Prostate gland (tissue), 2 donors: ENCODE results near the gene MAML2. TPM values are rescaled to one million over a fixed set of nuclear protein-coding genes. Genes with fewer than 3 reads are reported as not detected.

ENCODE experiments used
- DNase-seq: peaks from one replicate; pipeline ENCODE4 v3.0.0-alpha.2; 2019; ENCODE audit warnings: low spot score
- H3K27ac ChIP-seq, 2 donors: fragments of 200-600 bp; sonication (generic); 2 replicates each; pipeline ENCODE4 v1.5.1; 2017 to 2019
- H3K27me3 ChIP-seq: fragments of 200-600 bp; sonication (generic); replicated peaks from 2 replicates; pipeline ENCODE4 v1.5.1; 2019; ENCODE audit not compliant: insufficient read depth
- H3K36me3 ChIP-seq, 2 donors: fragments of 200-600 bp; sonication (generic); 1 replicate in 1 of 2; 2 replicates in 1 of 2; pipeline versions ENCODE4 v1.5.1 to v1.8.1; 2017 to 2019
- H3K4me1 ChIP-seq: fragments of 200-600 bp; sonication (generic); replicated peaks from 2 replicates; pipeline ENCODE4 v1.5.1; 2019
- H3K4me3 ChIP-seq, 2 donors: fragments of 200-600 bp; sonication (generic); 2 replicates each; pipeline ENCODE4 v1.5.1; 2017 to 2019
- H3K9me3 ChIP-seq: fragments of 200-600 bp; sonication (generic); 2 replicates; pipeline ENCODE4 v1.5.1; 2017
- CTCF ChIP-seq, 4 experiments: fragments of 200-600 bp in 2 of 4; fragments of 450-650 bp in 2 of 4; sonication (generic) in 2 of 4; IDR thresholded peaks; 1 replicate in 3 of 4; 2 replicates in 1 of 4; pipeline ENCODE4 v1.5.1; 2016 to 2019; ENCODE audit warnings: antibody characterized with exemption in 4 of 4, mild to moderate bottlenecking in 2 of 4, moderate library complexity in 2 of 4
- POLR2A ChIP-seq: fragments of 450-650 bp; IDR thresholded peaks from one replicate; pipeline ENCODE4 v1.6.1; 2016; ENCODE audit warnings: antibody characterized with exemption, mild to moderate bottlenecking
- POLR2AphosphoS5 ChIP-seq: sonication (generic); formaldehyde crosslinking; IDR thresholded peaks from one replicate; pipeline ENCODE4 v1.6.1; 2017; ENCODE audit warnings: antibody characterized with exemption
- WGBS: methylation state at CpG from one replicate; pipeline ENCODE4 v1.1.5; 2018; 5-methylcytosine and 5-hydroxymethylcytosine counted together
- intact Hi-C: fragments of 100-400 bp; cut with DNase I; formaldehyde crosslinking; loops from one replicate; pipeline ENCODE4 v1.14.2; 2022
- total RNA-seq, 2 donors: library from RNA; depleted of rRNA; stranded (reverse); fragments of >200 nt; gene quantifications; one replicate each; pipeline ENCODE4 v1.1.0, GENCODE V29; 2016

MAML2 gene
- total RNA-seq, 2 donors from 2014 or later: 28.9 to 30.4 TPM

DNA sequence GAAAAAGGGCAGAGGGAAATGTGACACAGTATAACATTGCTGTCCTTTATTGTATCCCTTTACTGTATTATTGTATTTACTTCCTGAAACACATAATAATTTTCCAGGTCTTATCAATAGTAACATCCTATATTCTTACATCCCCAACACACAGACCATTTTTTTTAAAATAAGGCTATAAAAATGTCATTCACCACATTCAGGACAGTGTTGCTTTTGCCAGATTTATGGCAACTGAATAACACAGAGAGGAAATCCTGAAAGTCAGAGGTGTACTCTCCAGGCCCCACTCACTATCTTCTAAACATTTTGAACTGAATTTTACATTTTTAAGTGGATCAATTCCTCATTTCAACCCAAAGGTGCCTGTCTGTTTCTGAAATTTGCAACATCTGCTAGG lies 314.2 kb downstream of the MAML2 start:
- Histone ChIP-seq H3K36me3 (no peaks in the 10 kb centered on the region), H3K4me1 (no peaks in the 10 kb centered on the region), H3K9me3 (no peaks in the 10 kb centered on the region), H3K27ac (no peak overlapping the region), H3K27me3 (no peaks in the 10 kb centered on the region), H3K4me3 (no peak overlapping the region)
- intact Hi-C loops: no loop called here
- TF ChIP-seq CTCF (IDR thresholded peaks at IDR 0.05) (no peak), POLR2A (no peak), POLR2AphosphoS5 (no peak)
- no peak for DNase-seq

DNA sequence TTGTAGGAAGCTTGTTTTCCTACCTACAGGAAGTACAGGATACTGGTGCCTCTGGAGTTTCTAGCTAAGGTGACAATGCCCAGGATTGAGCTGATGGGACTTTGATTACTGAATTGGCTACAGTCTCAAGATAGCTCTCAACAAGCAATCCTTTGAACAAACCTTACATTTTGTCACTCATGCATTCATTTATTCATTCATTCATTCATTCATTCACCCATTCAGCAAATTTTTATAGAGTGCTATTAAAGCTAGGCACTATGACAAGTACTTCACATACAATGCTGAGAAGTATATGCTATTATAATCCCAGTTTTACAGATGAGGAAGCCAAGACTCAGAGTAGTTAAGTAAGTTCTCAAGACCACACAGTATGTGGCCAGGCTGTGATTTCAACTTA lies 316.0 kb downstream of the MAML2 start:
- TF ChIP-seq CTCF (IDR thresholded peaks at IDR 0.05): no peak
- no peak for TF ChIP-seq POLR2A
- TF ChIP-seq POLR2AphosphoS5: no peak
- no peaks in the 10 kb centered on the region for H3K36me3 ChIP-seq
- no peaks in the 10 kb centered on the region for H3K4me1 ChIP-seq
- intact Hi-C loops: no loop called here
- DNase-seq: no peak
- H3K9me3 ChIP-seq: no peaks in the 10 kb centered on the region
- no peak overlapping the region for H3K27ac ChIP-seq
- no peaks in the 10 kb centered on the region for H3K27me3 ChIP-seq
- H3K4me3 ChIP-seq: no peak overlapping the region

- Histone ChIP-seq H3K4me3 (no peak overlapping the region), H3K4me1 (no peaks in the 10 kb centered on the region), H3K9me3 (no peaks in the 10 kb centered on the region), H3K36me3 (no peaks in the 10 kb centered on the region), H3K27ac (no peak overlapping the region), H3K27me3 (no peaks in the 10 kb centered on the region)
- 74% methylated on average over 2 of the region's 2 CpGs for WGBS
- DNase-seq: no peak
- intact Hi-C loops: no loop called here
- TF ChIP-seq POLR2A (no peak), POLR2AphosphoS5 (no peak), CTCF (IDR thresholded peaks at IDR 0.05) (no peak)
Observed at GRCh38 chr11:96026310-96026709, 316.7 kb downstream of the MAML2 start.

DNA sequence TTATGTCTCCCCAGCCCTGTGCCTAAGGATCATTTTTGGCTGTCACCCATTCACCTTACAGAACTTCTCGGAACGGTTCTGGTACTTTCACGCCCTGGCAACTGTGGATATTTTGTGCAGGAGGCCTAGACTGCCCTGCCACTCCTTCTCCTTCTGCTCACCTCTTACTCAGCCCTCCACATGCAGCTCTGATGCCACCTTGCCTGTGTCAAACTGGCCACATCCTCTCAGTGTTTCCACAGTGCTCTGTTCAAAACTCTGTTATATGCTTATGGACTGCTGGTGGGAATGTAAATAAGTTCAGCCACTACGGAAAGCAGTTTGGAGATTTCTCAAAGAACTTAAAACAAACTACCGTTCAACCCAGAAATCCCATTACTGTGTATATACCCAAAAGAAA lies 318.3 kb downstream of the MAML2 start:
- Histone ChIP-seq H3K4me1 (no peaks in the 10 kb centered on the region), H3K27me3 (no peaks in the 10 kb centered on the region), H3K4me3 (no peak overlapping the region), H3K9me3 (no peaks in the 10 kb centered on the region), H3K27ac (no peak overlapping the region), H3K36me3 (no peaks in the 10 kb centered on the region)
- TF ChIP-seq POLR2A: no peak
- no peak for TF ChIP-seq CTCF (IDR thresholded peaks at IDR 0.05)
- no peak for TF ChIP-seq POLR2AphosphoS5
- WGBS: 96% methylated on average over 5 of the region's 5 CpGs
- intact Hi-C loops: no loop called here
- no peak for DNase-seq

DNA sequence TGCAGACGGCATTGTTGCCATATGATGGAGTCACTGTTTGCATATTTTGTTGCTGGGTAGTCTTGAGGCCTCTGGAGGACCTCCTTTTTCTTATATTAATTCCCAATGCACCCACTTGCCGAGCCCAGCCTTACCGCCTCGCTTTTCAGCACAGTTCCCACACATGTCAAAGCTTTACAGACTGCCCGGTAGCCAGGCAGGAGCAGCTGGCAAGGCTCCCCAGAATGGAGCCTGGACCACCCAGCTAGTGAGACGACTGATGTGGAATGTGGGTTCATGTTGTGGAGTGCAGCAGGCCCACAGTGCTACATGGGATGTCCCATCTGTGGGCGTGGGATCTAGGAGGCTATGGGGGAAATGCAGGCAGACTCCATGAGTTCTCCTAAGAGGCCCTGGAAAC lies 319.7 kb downstream of the MAML2 start:
- Histone ChIP-seq H3K36me3 (no peaks in the 10 kb centered on the region), H3K9me3 (no peaks in the 10 kb centered on the region), H3K27me3 (no peaks in the 10 kb centered on the region), H3K4me3 (no peak overlapping the region), H3K4me1 (no peaks in the 10 kb centered on the region), H3K27ac (no peak overlapping the region)
- 79% methylated on average over 7 of the region's 7 CpGs for WGBS
- TF ChIP-seq POLR2AphosphoS5: no peak
- TF ChIP-seq POLR2A: no peak
- DNase-seq: no peak
- intact Hi-C loops: no loop called here
